Measurements from ENCODE around the gene RASA3.

GRCh38 chr13:114070098-114070799 is 62.2 kb downstream of the RASA3 start:
- TF ChIP-seq CTCF (IDR thresholded peaks at IDR 0.05; ENCODE audit: low read length), result no peak
- TF ChIP-seq EZH2 (optimal IDR thresholded peaks at IDR 0.05; ENCODE audit: low read depth, low read length), result no peak

Data from MM.1S (cell line).